Type B pancreatic cell (in vitro differentiated cells): Measurements from ENCODE around the gene SUSD3. TPM values are rescaled to one million over a fixed set of nuclear protein-coding genes. Genes with fewer than 3 reads are reported as not detected.

Source experiments
- DNase-seq: peaks from one replicate; pipeline ENCODE4 v3.0.0; 2021; ENCODE audit warnings: mixed read lengths; ENCODE audit not compliant: unreplicated experiment; ENCODE audit errors: extremely low spot score
- H3K27ac Mint-ChIP-seq: 2 replicates; pipeline ENCODE4 v1.8.0; 2021; ENCODE audit warnings: mild to moderate bottlenecking, mixed read lengths
- H3K27me3 Mint-ChIP-seq: 2 replicates; pipeline ENCODE4 v1.8.0; 2021; ENCODE audit warnings: mixed read lengths
- H3K36me3 Mint-ChIP-seq: 2 replicates; pipeline ENCODE4 v1.8.0; 2021; ENCODE audit warnings: mixed read lengths
- H3K4me1 Mint-ChIP-seq: one replicate; pipeline ENCODE4 v1.8.0; 2021; ENCODE audit warnings: mixed read lengths; ENCODE audit not compliant: unreplicated experiment
- H3K4me3 Mint-ChIP-seq: 2 replicates; pipeline ENCODE4 v1.8.0; 2021; ENCODE audit warnings: mild to moderate bottlenecking, mixed read lengths
- H3K9me3 Mint-ChIP-seq: 2 replicates; pipeline ENCODE4 v1.8.0; 2021; ENCODE audit warnings: mixed read lengths
- CTCF ChIP-seq: fragments of 200-600 bp; sonication (generic); conservative IDR thresholded peaks from 2 replicates; pipeline ENCODE4 v1.5.0; 2021; ENCODE audit warnings: antibody characterized with exemption, mild to moderate bottlenecking
- total RNA-seq: library from RNA; stranded (reverse); gene quantifications from 2 replicates; pipeline ENCODE4 v1.2.1, GENCODE V29; 2021; ENCODE audit warnings: low replicate concordance

The SUSD3 gene
- total RNA-seq, 1 donor from 2014 or later = 1.5 TPM

GRCh38 chr9:93132946-93133680 is 74.6 kb downstream of the SUSD3 start:
- Mint-ChIP-seq H3K36me3 (no peaks in the 10 kb centered on the region), H3K4me1 (peaks cover 7% of the 10 kb centered on the region), H3K27ac (peak overlapping the region; percentile 74), H3K27me3 (no peaks in the 10 kb centered on the region), H3K4me3 (peak overlapping the region; percentile 87), H3K9me3 (no peaks in the 10 kb centered on the region)
- no peak for TF ChIP-seq CTCF
- DNase-seq = no peak

- H3K27me3 Mint-ChIP-seq = no peaks in the 10 kb centered on the region
- no peaks in the 10 kb centered on the region for H3K9me3 Mint-ChIP-seq
- no peaks in the 10 kb centered on the region for H3K36me3 Mint-ChIP-seq
- peak overlapping the region; percentile 87 for H3K4me3 Mint-ChIP-seq
- H3K27ac Mint-ChIP-seq = peak overlapping the region; percentile 74
- no peak for TF ChIP-seq CTCF
- H3K4me1 Mint-ChIP-seq = peaks cover 7% of the 10 kb centered on the region
- DNase-seq = peak; percentile 79
Measured at GRCh38 chr9:93133681-93134014, 75.1 kb downstream of the SUSD3 start.

- peak; percentile 79 for DNase-seq
- H3K36me3 Mint-ChIP-seq = no peaks in the 10 kb centered on the region
- H3K4me3 Mint-ChIP-seq = peak within 1 kb of the TSS; percentile 87
- H3K27ac Mint-ChIP-seq = peak within 1 kb of the TSS; percentile 74
- H3K9me3 Mint-ChIP-seq = no peaks in the 10 kb centered on the region
- H3K27me3 Mint-ChIP-seq = no peaks in the 10 kb centered on the region
- peak; percentile 25 for TF ChIP-seq CTCF
- peaks cover 7% of the 10 kb centered on the region for H3K4me1 Mint-ChIP-seq
Measured at GRCh38 chr9:93134015-93134739, 75.7 kb downstream of the SUSD3 start, which contains the start of gene NINJ1. TSS of gene NINJ1 (minus strand) at chr9:93134251. CDS start at chr9:93134217, 34 bp downstream.

Other genes with a start within 250 kb of the SUSD3 start
- 8.8 and 12.3 TPM in 2 replicates for gene ZNF484, start 180.7 kb upstream of the SUSD3 start, total RNA-seq
- 5.5 and 8.4 TPM in 2 replicates for gene FGD3, start 111.2 kb upstream of the SUSD3 start, total RNA-seq
- gene CARD19, start 37.5 kb downstream of the SUSD3 start, total RNA-seq = 17.7 and 22.2 TPM in 2 replicates
- 19.4 and 21.6 TPM in 2 replicates for gene NINJ1, start 75.5 kb downstream of the SUSD3 start, total RNA-seq
- gene WNK2, start 125.4 kb downstream of the SUSD3 start, total RNA-seq = 47.2 and 75.5 TPM in 2 replicates